PC-3 (cell line): ENCODE data around the gene MBTD1. TPM values are rescaled to one million over a fixed set of nuclear protein-coding genes. Genes with fewer than 3 reads are reported as not detected.
A peak's percentile ranks its signal among the peaks of the same experiment; 100 is the strongest.

Experiments used
- ATAC-seq: fragments of 200-7000 bp; cut with Tn5 transposase; 2 replicates; pipeline ENCODE4 v1.9.1; 2020; ENCODE audit warnings: mild to moderate bottlenecking, moderate library complexity
- Bru-seq: library from RNA; stranded (reverse); fragments of 400-500 nt; gene quantifications from one replicate; lab custom pipeline; 2021; lab: Mats Ljungman, UMichigan
- BruChase-seq, 2 experiments: library from RNA; stranded (reverse); fragments of 400-500 nt; gene quantifications; one replicate each; lab custom pipeline; 2021; lab: Mats Ljungman, UMichigan
- BruUV-seq: library from RNA; stranded (reverse); fragments of 400-500 nt; replicated peaks from 2 replicates; lab custom pipeline; 2021; lab: Mats Ljungman, UMichigan
- CTCF ChIA-PET: fragments of 300-600 bp; sonication (Branson Sonifier 250); formaldehyde crosslinking; loops from one replicate; lab custom pipeline; 2022; ENCODE audit warnings: antibody characterized with exemption; lab: Charles Lee
- POLR2A ChIA-PET: fragments of 300-600 bp; sonication (Branson Sonifier 250); formaldehyde crosslinking; loops from one replicate; lab custom pipeline; 2022; ENCODE audit warnings: antibody characterized with exemption; ENCODE audit not compliant: unreplicated experiment; lab: Charles Lee
- DNase-seq: peaks from one replicate; pipeline ENCODE4 v3.0.0-alpha.2; 2015
- H2AFZ ChIP-seq: fragments of 300-600 bp; sonication (generic); 2 replicates; pipeline ENCODE4 v1.6.0; 2016; ENCODE audit warnings: antibody characterized with exemption, low read length
- H3F3A ChIP-seq: fragments of 300-600 bp; sonication (generic); one replicate; pipeline ENCODE4 v1.6.0; 2017; ENCODE audit warnings: antibody characterized with exemption, low read length, control low read depth, mild to moderate bottlenecking; ENCODE audit not compliant: unreplicated experiment
- H3K27ac ChIP-seq: fragments of 300-600 bp; sonication (generic); 2 replicates; pipeline ENCODE4 v1.5.1; 2016; ENCODE audit warnings: mild to moderate bottlenecking, low read length
- H3K27me3 ChIP-seq: fragments of 300-600 bp; sonication (generic); 2 replicates; pipeline ENCODE4 v1.6.1; 2016; ENCODE audit warnings: low read length, mixed read lengths
- H3K36me3 ChIP-seq: fragments of 300-600 bp; sonication (generic); 2 replicates; pipeline ENCODE4 v1.6.1; 2016; ENCODE audit warnings: low read depth, mixed run types, low read length, mixed read lengths
- H3K4me1 ChIP-seq: fragments of 300-600 bp; sonication (generic); 2 replicates; pipeline ENCODE4 v1.5.1; 2016; ENCODE audit warnings: low read length; ENCODE audit not compliant: insufficient read depth
- H3K4me2 ChIP-seq: fragments of 300-600 bp; sonication (generic); 2 replicates; pipeline ENCODE4 v1.6.0; 2016; ENCODE audit warnings: low read length
- H3K4me3 ChIP-seq: fragments of 300-600 bp; sonication (generic); 2 replicates; pipeline ENCODE4 v1.5.1; 2016; ENCODE audit warnings: mild to moderate bottlenecking, low read length, mixed read lengths
- H3K79me2 ChIP-seq: fragments of 300-600 bp; sonication (generic); 2 replicates; pipeline ENCODE4 v1.6.1; 2017; ENCODE audit warnings: low read length, mixed read lengths
- H3K9ac ChIP-seq: fragments of 300-600 bp; sonication (generic); 2 replicates; pipeline ENCODE4 v1.6.0; 2016; ENCODE audit warnings: mild to moderate bottlenecking, low read length
- H3K9me2 ChIP-seq: fragments of 300-600 bp; sonication (generic); replicated peaks from 2 replicates; pipeline ENCODE4 v1.6.1; 2016; ENCODE audit warnings: mixed run types, low read length, mixed read lengths
- H3K9me3 ChIP-seq: fragments of 300-600 bp; sonication (generic); 2 replicates; pipeline ENCODE4 v1.6.1; 2016; ENCODE audit warnings: low read length, mixed read lengths
- H4K20me1 ChIP-seq: fragments of 300-600 bp; sonication (generic); 2 replicates; pipeline ENCODE4 v1.6.1; 2016; ENCODE audit warnings: low read length, mixed read lengths
- EZH2 ChIP-seq: fragments of 300-600 bp; sonication (generic); IDR thresholded peaks from one replicate; pipeline ENCODE4 v1.6.1; 2017; ENCODE audit warnings: antibody characterized with exemption, mild to moderate bottlenecking, low read length; ENCODE audit not compliant: unreplicated experiment
- EZH2phosphoT487 ChIP-seq: fragments of 300-600 bp; sonication (generic); IDR thresholded peaks from 2 replicates; pipeline ENCODE4 v1.6.1; 2018; ENCODE audit warnings: mild to moderate bottlenecking, antibody characterized with exemption, low read length, borderline replicate concordance
- intact Hi-C: fragments of 100-400 bp; cut with micrococcal nuclease; formaldehyde crosslinking; loops from 2 replicates; pipeline ENCODE4 v1.9.0; 2023
- long read RNA-seq: library from polyadenylated mRNA; unstranded; transcript quantifications from one replicate; pipeline ENCODE4 v2.0.0, GENCODE V29; 2021; ENCODE audit not compliant: unreplicated experiment
- total RNA-seq: library from RNA; depleted of rRNA; stranded (reverse); fragments of >200 nt; gene quantifications from 2 replicates; pipeline ENCODE4 v1.2.3, GENCODE V29; 2014; rRNA removed
- TF ChIP-seq, protein P1 (sequence below): fragments of 300-600 bp; sonication (generic); conservative IDR thresholded peaks from 2 replicates; pipeline ENCODE4 v1.5.1; 2017; ENCODE audit warnings: antibody characterized with exemption, low read depth, mild to moderate bottlenecking, low read length

Gene MBTD1
- total RNA-seq (10.3 and 13.8 TPM in 2 replicates), Bru-seq, nascent RNA (percentile 92 among the genes with signal in this experiment), BruChase-seq, experiment 1, labeled RNA remaining after a 6-hour chase (percentile 82 among the genes with signal in this experiment), BruChase-seq, experiment 2, labeled RNA remaining after a 2-hour chase (percentile 91 among the genes with signal in this experiment)
- long read RNA-seq, partial matches to known transcripts = 7 of 21 reads
- long read RNA-seq, other reads (novel, unspliced or antisense) = 14 of 21 reads

DNA sequence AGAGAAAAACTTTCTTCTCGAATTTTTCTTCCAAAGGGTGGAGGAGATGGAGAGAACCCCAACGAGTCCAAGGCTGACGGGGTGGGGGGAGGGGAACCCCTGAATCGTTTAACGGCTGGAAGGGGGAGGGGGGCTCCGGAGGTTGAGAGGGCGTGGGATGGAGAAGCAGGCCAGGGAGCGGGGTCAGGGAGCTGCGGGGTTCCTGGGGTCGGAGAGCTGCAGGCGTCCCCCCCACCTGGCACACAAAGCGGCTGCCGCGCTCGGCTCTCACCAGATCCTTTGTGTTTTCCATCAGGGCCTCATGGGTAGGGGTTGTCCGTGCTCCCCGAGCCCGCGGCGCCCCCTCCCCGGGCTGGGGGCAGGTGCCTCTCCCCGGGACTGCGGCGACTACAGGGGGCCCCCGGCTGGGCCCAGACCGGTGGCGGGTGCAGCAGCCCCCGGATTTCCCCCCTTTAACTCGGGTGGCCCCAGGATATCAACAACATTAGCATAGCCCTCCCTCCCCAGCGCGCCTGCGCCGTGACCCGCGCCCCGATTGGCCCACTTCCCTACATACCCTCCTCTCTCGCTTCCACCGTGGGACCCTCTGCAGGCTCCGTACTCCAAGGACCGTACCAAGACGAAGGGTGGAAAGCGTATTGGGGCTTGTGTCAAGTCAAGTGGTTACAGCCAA, at the start of gene MBTD1:
MBTD1 (minus strand) TSS at position 486 of the 673 bp plus-strand sequence. CDS start 34,888 bp downstream, outside the sequence.
- Histone ChIP-seq H3K9me2 (no peaks in the 10 kb centered on the region), H3K9me3 (no peaks in the 10 kb centered on the region), H3K4me3 (peak within 1 kb of the TSS; percentile 89), H3K27ac (peak within 1 kb of the TSS; percentile 91), H3K4me2 (peak within 1 kb of the TSS; percentile 87), H3F3A (no peaks in the 10 kb centered on the region), H3K79me2 (peaks cover 98% of the 10 kb centered on the region), H3K27me3 (no peaks in the 10 kb centered on the region), H4K20me1 (peaks cover 57% of the 10 kb centered on the region), H3K9ac (peak within 1 kb of the TSS; percentile 97), H2AFZ (peak within 1 kb of the TSS; percentile 95), H3K4me1 (peaks cover 41% of the 10 kb centered on the region), H3K36me3 (peaks cover 28% of the 10 kb centered on the region; the same call in 1 of the 2 replicates)
- ChIA-PET CTCF (no interaction called here), POLR2A (no interaction called here)
- peak; percentile 79 for ATAC-seq
- DNase-seq = peak; percentile 95
- no TSS peak for BruUV-seq
- TF ChIP-seq EZH2phosphoT487 = no peak
- TF ChIP-seq EZH2 = no peak
- TF ChIP-seq, protein P1, sequence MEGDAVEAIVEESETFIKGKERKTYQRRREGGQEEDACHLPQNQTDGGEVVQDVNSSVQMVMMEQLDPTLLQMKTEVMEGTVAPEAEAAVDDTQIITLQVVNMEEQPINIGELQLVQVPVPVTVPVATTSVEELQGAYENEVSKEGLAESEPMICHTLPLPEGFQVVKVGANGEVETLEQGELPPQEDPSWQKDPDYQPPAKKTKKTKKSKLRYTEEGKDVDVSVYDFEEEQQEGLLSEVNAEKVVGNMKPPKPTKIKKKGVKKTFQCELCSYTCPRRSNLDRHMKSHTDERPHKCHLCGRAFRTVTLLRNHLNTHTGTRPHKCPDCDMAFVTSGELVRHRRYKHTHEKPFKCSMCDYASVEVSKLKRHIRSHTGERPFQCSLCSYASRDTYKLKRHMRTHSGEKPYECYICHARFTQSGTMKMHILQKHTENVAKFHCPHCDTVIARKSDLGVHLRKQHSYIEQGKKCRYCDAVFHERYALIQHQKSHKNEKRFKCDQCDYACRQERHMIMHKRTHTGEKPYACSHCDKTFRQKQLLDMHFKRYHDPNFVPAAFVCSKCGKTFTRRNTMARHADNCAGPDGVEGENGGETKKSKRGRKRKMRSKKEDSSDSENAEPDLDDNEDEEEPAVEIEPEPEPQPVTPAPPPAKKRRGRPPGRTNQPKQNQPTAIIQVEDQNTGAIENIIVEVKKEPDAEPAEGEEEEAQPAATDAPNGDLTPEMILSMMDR = no peak
- intact Hi-C loops = loop anchor here (5.0 kb wide), 1 partner anchor 92 kb away; the partner anchor contains the start of gene NME2

DNA sequence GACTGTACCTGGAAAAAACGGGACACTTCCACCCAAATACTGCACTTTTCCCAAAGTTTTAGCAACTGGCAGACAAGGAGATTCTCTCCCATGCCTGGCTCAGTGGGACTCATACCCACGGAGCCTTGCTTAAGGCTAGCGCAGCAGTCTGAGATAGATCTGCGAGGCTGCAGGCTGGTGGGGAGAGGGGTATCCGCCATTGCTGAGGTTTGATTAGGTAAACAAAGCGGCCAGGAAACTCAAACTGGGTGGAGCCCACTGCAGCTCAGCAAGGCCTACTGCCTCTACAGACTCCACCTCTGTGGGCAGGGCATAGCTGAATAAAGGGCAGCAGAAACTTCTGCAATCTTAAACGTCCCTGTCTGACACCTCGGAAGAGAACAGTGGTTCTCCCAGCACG, 45.3 kb upstream of the MBTD1 start:
- DNase-seq = no peak
- Histone ChIP-seq H3K9ac (no peak overlapping the region), H3K4me1 (no peaks in the 10 kb centered on the region), H3K4me3 (no peak overlapping the region), H3K79me2 (no peaks in the 10 kb centered on the region), H3K9me3 (no peaks in the 10 kb centered on the region), H3K9me2 (no peaks in the 10 kb centered on the region), H2AFZ (no peak overlapping the region), H4K20me1 (no peaks in the 10 kb centered on the region), H3F3A (no peaks in the 10 kb centered on the region), H3K27me3 (no peaks in the 10 kb centered on the region), H3K36me3 (no peaks in the 10 kb centered on the region), H3K4me2 (no peak overlapping the region), H3K27ac (no peak overlapping the region)
- ATAC-seq = no peak
- TF ChIP-seq EZH2 (no peak), EZH2phosphoT487 (no peak)
- TF ChIP-seq, protein P1 = no peak
- BruUV-seq = no TSS peak
- POLR2A ChIA-PET = no interaction called here
- CTCF ChIA-PET = no interaction called here
- intact Hi-C loops = no loop called here
